Measurements from ENCODE around the gene PRRC1.

GRCh38 chr5:127599847-127600246, 82.4 kb downstream of the PRRC1 start:
- TF ChIP-seq CTCF (IDR thresholded peaks at IDR 0.05) (no peak), POLR2AphosphoS5 (IDR thresholded peaks at IDR 0.05) (no peak)
